Right atrium auricular region (tissue), 2 donors: Measurements from ENCODE around the gene SS18L1. TPM values are rescaled to one million over a fixed set of nuclear protein-coding genes. Genes with fewer than 3 reads are reported as not detected.

ENCODE experiments used
- DNase-seq: peaks from one replicate; pipeline ENCODE4 v3.0.0-alpha.2; 2019; ENCODE audit warnings: low spot score
- H3K27ac ChIP-seq, 2 donors: fragments of 200-600 bp; sonication (generic); 1 replicate in 1 of 2; 2 replicates in 1 of 2; pipeline ENCODE4 v1.5.1; 2016 to 2019
- H3K27me3 ChIP-seq, 2 donors: fragments of 200-600 bp; sonication (generic); one replicate each; pipeline versions ENCODE4 v1.5.1 to v1.6.0; 2017 to 2019
- H3K36me3 ChIP-seq: fragments of 200-600 bp; sonication (generic); one replicate; pipeline ENCODE4 v1.5.1; 2016
- H3K4me1 ChIP-seq, 2 donors: fragments of 200-600 bp; sonication (generic); one replicate each; pipeline versions ENCODE4 v1.5.1 to v1.6.0; 2017 to 2019
- H3K4me3 ChIP-seq, 2 donors: fragments of 200-600 bp; sonication (generic); 1 replicate in 1 of 2; 2 replicates in 1 of 2; pipeline ENCODE4 v1.5.1; 2017 to 2019; ENCODE audit warnings: mild to moderate bottlenecking in 1 of 2, moderate library complexity in 1 of 2
- H3K9me3 ChIP-seq, 2 donors: fragments of 200-600 bp; sonication (generic); one replicate each; pipeline ENCODE4 v1.5.1; 2019
- CTCF ChIP-seq, 2 donors: fragments of 200-600 bp; sonication (generic); IDR thresholded peaks; one replicate each; pipeline ENCODE4 v1.5.1; 2019; ENCODE audit warnings: antibody characterized with exemption in 2 of 2
- total RNA-seq, 2 donors: library from RNA; depleted of rRNA; stranded (reverse); fragments of >200 nt; gene quantifications; one replicate each; pipeline ENCODE4 v1.1.0, GENCODE V29; 2016

The SS18L1 gene
- total RNA-seq, 2 donors from 2014 or later, result 8.3 to 9.0 TPM

- peaks cover 0 to 42% of the 10 kb centered on the region in 2 donors for H3K4me1 ChIP-seq
- TF ChIP-seq CTCF (IDR thresholded peaks at IDR 0.05), result peak in 1 of 2 donors; percentile 46
- no peak for DNase-seq
Observed at GRCh38 chr20:62141397-62142251, 1.9 kb upstream of the SS18L1 start.

GRCh38 chr20:62142252-62143080 is 1.1 kb upstream of the SS18L1 start:
- H3K9me3 ChIP-seq, result no peaks in the 10 kb centered on the region
- no peaks in the 10 kb centered on the region for H3K27me3 ChIP-seq
- H3K27ac ChIP-seq, result peak overlapping the region; percentile 89 to 96
- H3K4me3 ChIP-seq, result peak overlapping the region; percentile 85 to 92
- H3K36me3 ChIP-seq, result peaks cover 35% of the 10 kb centered on the region
- peaks cover 0 to 46% of the 10 kb centered on the region in 2 donors for H3K4me1 ChIP-seq
- no peak for TF ChIP-seq CTCF (IDR thresholded peaks at IDR 0.05)
- no peak for DNase-seq

More at GRCh38 chr20:62141397-62142251, 1.9 kb upstream of the SS18L1 start:
- no peaks in the 10 kb centered on the region for H3K27me3 ChIP-seq
- peak overlapping the region; percentile 85 to 92 for H3K4me3 ChIP-seq
- peaks cover 43% of the 10 kb centered on the region for H3K36me3 ChIP-seq
- no peaks in the 10 kb centered on the region for H3K9me3 ChIP-seq
- peak overlapping the region; percentile 89 to 96 for H3K27ac ChIP-seq

- Histone ChIP-seq H3K36me3 (peaks cover 17% of the 10 kb centered on the region), H3K27me3 (no peaks in the 10 kb centered on the region), H3K9me3 (no peaks in the 10 kb centered on the region), H3K4me3 (peak overlapping the region; percentile 85 to 92), H3K4me1 (peaks cover 0 to 51% of the 10 kb centered on the region in 2 donors), H3K27ac (peak overlapping the region; percentile 89 to 96)
- no peak for TF ChIP-seq CTCF (IDR thresholded peaks at IDR 0.05)
- no peak for DNase-seq
Observed at GRCh38 chr20:62143957-62144825, 622 bp downstream of the SS18L1 start.

- no peaks in the 10 kb centered on the region for H3K9me3 ChIP-seq
- no peak overlapping the region for H3K4me3 ChIP-seq
- peaks cover 0 to 49% of the 10 kb centered on the region in 2 donors for H3K4me1 ChIP-seq
- peaks cover 3% of the 10 kb centered on the region for H3K36me3 ChIP-seq
- DNase-seq, result no peak
- H3K27me3 ChIP-seq, result no peaks in the 10 kb centered on the region
- no peak for TF ChIP-seq CTCF (IDR thresholded peaks at IDR 0.05)
- H3K27ac ChIP-seq, result no peak overlapping the region
Observed at GRCh38 chr20:62145688-62146018, 2.1 kb downstream of the SS18L1 start.

GRCh38 chr20:62146019-62146755 is 2.6 kb downstream of the SS18L1 start:
- no peaks in the 10 kb centered on the region for H3K27me3 ChIP-seq
- H3K4me3 ChIP-seq, result no peak overlapping the region
- no peaks in the 10 kb centered on the region for H3K36me3 ChIP-seq
- no peak overlapping the region for H3K27ac ChIP-seq
- H3K4me1 ChIP-seq, result peaks cover 0 to 49% of the 10 kb centered on the region in 2 donors
- DNase-seq, result no peak
- no peaks in the 10 kb centered on the region for H3K9me3 ChIP-seq
- no peak for TF ChIP-seq CTCF (IDR thresholded peaks at IDR 0.05)
